K562 (cell line): ENCODE measurements around the gene ILKAP. TPM values are rescaled to one million over a fixed set of nuclear protein-coding genes. Genes with fewer than 3 reads are reported as not detected.

Experiments used
- ATAC-seq: fragments of 200-7000 bp; cut with Tn5 transposase; 3 replicates; pipeline ENCODE4 v1.9.1; 2020; ENCODE audit warnings: moderate library complexity
- BruUV-seq: library from RNA; stranded (reverse); fragments of 400-500 nt; replicated peaks from 2 replicates; lab custom pipeline; 2021; lab: Mats Ljungman, UMichigan
- CTCF ChIA-PET: fragments of 300-600 bp; formaldehyde crosslinking; extraction: SDS; loops from one replicate; lab custom pipeline; 2021; ENCODE audit warnings: low intra/inter-chr PET ratio; lab: Yijun Ruan, JAX
- POLR2A ChIA-PET: fragments of 300-600, 350-650 bp; sonication (Branson Sonifier 250); formaldehyde crosslinking; extraction: SDS; loops from one replicate; lab custom pipeline; 2021; ENCODE audit warnings: antibody characterized with exemption, inconsistent platforms; lab: Yijun Ruan, JAX
- DNase-seq, 4 experiments: peaks; one replicate each; pipeline versions ENCODE4 v3.0.0 to v3.0.0-alpha.2; 2011 to 2018; ENCODE audit warnings: low spot score in 3 of 4, mixed read lengths in 3 of 4; ENCODE audit errors: extremely low read depth in 1 of 4
- FAIRE-seq: peaks from 2 replicates; lab custom pipeline; 2011; peaks lifted over from hg19 to GRCh38; lab: Jason Lieb, UNC
- H2AFZ ChIP-seq: 2 replicates; pipeline ENCODE4 v1.6.0; 2011; ENCODE audit warnings: low read depth, low read length, control low read depth, inconsistent platforms
- H3K27ac ChIP-seq: fragments of 200-600 bp; 3 replicates; pipeline ENCODE4 v1.8.0; 2011; ENCODE audit warnings: low read depth, mild to moderate bottlenecking, control low read depth, inconsistent platforms, low read length, moderate library complexity, mixed read lengths; ENCODE audit errors: extremely low read depth
- H3K27me3 ChIP-seq, 2 experiments: fragments of 300-600 bp in 1 of 2; 2 replicates in 1 of 2; 3 replicates in 1 of 2; pipeline versions ENCODE4 v1.6.0 to v1.8.0; 2011; ENCODE audit warnings: inconsistent platforms in 2 of 2, low read length in 2 of 2, mild to moderate bottlenecking in 1 of 2, mixed read lengths in 1 of 2, moderate library complexity in 1 of 2; ENCODE audit not compliant: control insufficient read depth in 2 of 2, insufficient read depth in 2 of 2
- H3K36me3 ChIP-seq: fragments of 300-600 bp; 3 replicates; pipeline ENCODE4 v1.8.0; 2011; ENCODE audit warnings: mild to moderate bottlenecking, low read length, inconsistent platforms; ENCODE audit not compliant: control insufficient read depth, insufficient read depth
- H3K4me1 ChIP-seq, 2 experiments: fragments of 200-600 bp in 1 of 2; replicated peaks in 1 of 2; 2 replicates in 1 of 2; 3 replicates in 1 of 2; pipeline versions ENCODE4 v1.5.1 to v1.8.0; 2011; ENCODE audit warnings: inconsistent platforms in 2 of 2, low read length in 2 of 2, mild to moderate bottlenecking in 1 of 2, mixed read lengths in 1 of 2, moderate library complexity in 1 of 2; ENCODE audit not compliant: control insufficient read depth in 2 of 2, insufficient read depth in 2 of 2
- H3K4me2 ChIP-seq: 2 replicates; pipeline ENCODE4 v1.6.1; 2011; ENCODE audit warnings: low read length, control low read depth, inconsistent platforms, mixed read lengths; ENCODE audit not compliant: insufficient read depth
- H3K4me3 ChIP-seq: fragments of 200-600 bp; sonication (generic), shearing (Covaris generic); 2 replicates; pipeline ENCODE4 v1.5.1; 2016; ENCODE audit warnings: control low read depth, inconsistent platforms
- H3K79me2 ChIP-seq: fragments of 200-600 bp; 3 replicates; pipeline ENCODE4 v1.8.0; 2011; ENCODE audit warnings: low read length, inconsistent platforms; ENCODE audit not compliant: control insufficient read depth, insufficient read depth
- H3K9ac ChIP-seq, 2 experiments: 2 replicates each; pipeline versions ENCODE4 v1.6.0 to v1.6.1; 2011; ENCODE audit warnings: low read depth in 2 of 2, low read length in 2 of 2, control low read depth in 1 of 2, inconsistent platforms in 1 of 2, mild to moderate bottlenecking in 1 of 2, mixed read lengths in 1 of 2; ENCODE audit not compliant: insufficient read depth in 1 of 2
- H3K9me1 ChIP-seq: one replicate; pipeline ENCODE4 v1.6.0; 2011; ENCODE audit warnings: inconsistent platforms, mild to moderate bottlenecking, low read length, moderate library complexity; ENCODE audit not compliant: control insufficient read depth, insufficient read depth
- H3K9me3 ChIP-seq: replicated peaks from 2 replicates; pipeline ENCODE4 v1.5.1; 2011; ENCODE audit warnings: low read depth, low read length, inconsistent platforms; ENCODE audit not compliant: control insufficient read depth, insufficient read depth
- H4K20me1 ChIP-seq: replicated peaks from 2 replicates; pipeline ENCODE4 v1.6.1; 2011; ENCODE audit warnings: low read length, inconsistent platforms, mixed read lengths; ENCODE audit not compliant: control insufficient read depth, insufficient read depth
- CCAR2 ChIP-seq: fragments of 200-400 bp; formaldehyde crosslinking; IDR thresholded peaks from 2 replicates; pipeline ENCODE4 v1.6.1; 2017; ENCODE audit warnings: mild to moderate bottlenecking, low read depth, low read length
- HDAC1 ChIP-seq, 2 experiments: fragments of 450-650 bp; IDR thresholded peaks; 2 replicates each; pipeline ENCODE4 v1.6.1; 2016 to 2017; ENCODE audit warnings: inconsistent platforms in 1 of 2, mild to moderate bottlenecking in 1 of 2, moderate library complexity in 1 of 2
- KLF10 ChIP-seq: fragments of 250-450 bp; sonication (Bioruptor Pico); IDR thresholded peaks from 2 replicates; pipeline ENCODE4 v1.6.1; 2021; ENCODE audit warnings: matching md5 sums
- MAZ ChIP-seq, 2 experiments: fragments of 450-650 bp in 1 of 2; sonication (generic) in 1 of 2; formaldehyde crosslinking; IDR thresholded peaks in 1 of 2; conservative IDR thresholded peaks in 1 of 2; 2 replicates each; pipeline versions ENCODE4 v1.4.0 to v1.5.0; 2020; ENCODE audit warnings: mild to moderate bottlenecking in 1 of 2, missing genetic modification reagents in 1 of 2
- MECOM ChIP-seq: fragments of 250-450 bp; sonication (Bioruptor Pico); IDR thresholded peaks from 2 replicates; pipeline ENCODE4 v1.8.0; 2022; ENCODE audit warnings: inconsistent platforms
- MITF ChIP-seq: IDR thresholded peaks from 2 replicates; pipeline ENCODE4 v1.6.1; 2014; ENCODE audit warnings: antibody characterized with exemption
- NFIC ChIP-seq: fragments of 450-650 bp; IDR thresholded peaks from 2 replicates; pipeline ENCODE4 v1.6.1; 2017; ENCODE audit warnings: mild to moderate bottlenecking, inconsistent platforms
- POLR2AphosphoS2 ChIP-seq: IDR thresholded peaks from 2 replicates; pipeline ENCODE4 v1.6.1; 2012; ENCODE audit warnings: low read length, improper control_type of control experiment
- ZNF766 ChIP-seq: fragments of 200-800 bp; sonication (Bioruptor generic); conservative IDR thresholded peaks from 2 replicates; pipeline ENCODE4 v1.6.1; 2016; ENCODE audit warnings: missing genetic modification characterization, missing compliant biosample characterization
- ZNF830 ChIP-seq: fragments of 250-450 bp; sonication (Bioruptor Pico); IDR thresholded peaks from 2 replicates; pipeline ENCODE4 v1.5.0; 2021; ENCODE audit warnings: mild to moderate bottlenecking
- ZSCAN32 ChIP-seq: fragments of 450-650 bp; formaldehyde crosslinking; IDR thresholded peaks from 2 replicates; pipeline ENCODE4 v1.4.0; 2020; ENCODE audit warnings: mild to moderate bottlenecking, moderate library complexity
- WGBS: fragments of 100-300 bp; shearing (Covaris generic); methylation state at CpG from one replicate; pipeline ENCODE4 v1.1.6; 2016; ENCODE audit warnings: low coverage, mixed read lengths; ENCODE audit not compliant: insufficient coverage; ENCODE audit errors: missing lambda C conversion rate; 5-methylcytosine and 5-hydroxymethylcytosine counted together
- in situ Hi-C: fragments of 300-500 bp; cut with MboI; formaldehyde crosslinking; loops from 4 replicates; pipeline ENCODE4 v1.15.0; 2018; ENCODE audit warnings: inconsistent platforms, mixed read lengths
- intact Hi-C: fragments of 100-400 bp; cut with micrococcal nuclease; formaldehyde crosslinking; loops from 2 replicates; pipeline ENCODE4 v1.14.2; 2022
- polyA plus RNA-seq, 8 experiments: library from polyadenylated mRNA; depleted of rRNA in 4 of 8; stranded (reverse) in 5 of 8; unstranded in 3 of 8; fragments of >200 nt; fragmentation: Nextera tagmentation in 2 of 8; fragmentation: Illumina TruSeq in 1 of 8; extraction: Ambion mirVana in 2 of 8; extraction: Trizol in 1 of 8; gene quantifications; 2 replicates each; pipeline versions ENCODE4 v1.2.1 to v1.2.3, GENCODE V29; 2011 to 2014; ENCODE audit warnings: inconsistent platforms in 1 of 8, missing spikeins in 1 of 8
- total RNA-seq, 7 experiments: library from RNA; depleted of rRNA in 6 of 7; stranded (reverse); fragments of >200 nt in 6 of 7; fragmentation: Illumina TruSeq in 2 of 7; extraction: Trizol in 2 of 7; gene quantifications; 2 replicates each; pipeline versions ENCODE4 v1.2.1 to v1.2.3, GENCODE V29; 2011 to 2021; ENCODE audit warnings: low replicate concordance in 1 of 7

Gene ILKAP
- total and polyA plus RNA-seq, 9 of the 15 experiments (the other 6 are each of a cell fraction or from before 2014, with no cell fraction given), result 3.1 to 43.9 (median 20.7) TPM

DNA sequence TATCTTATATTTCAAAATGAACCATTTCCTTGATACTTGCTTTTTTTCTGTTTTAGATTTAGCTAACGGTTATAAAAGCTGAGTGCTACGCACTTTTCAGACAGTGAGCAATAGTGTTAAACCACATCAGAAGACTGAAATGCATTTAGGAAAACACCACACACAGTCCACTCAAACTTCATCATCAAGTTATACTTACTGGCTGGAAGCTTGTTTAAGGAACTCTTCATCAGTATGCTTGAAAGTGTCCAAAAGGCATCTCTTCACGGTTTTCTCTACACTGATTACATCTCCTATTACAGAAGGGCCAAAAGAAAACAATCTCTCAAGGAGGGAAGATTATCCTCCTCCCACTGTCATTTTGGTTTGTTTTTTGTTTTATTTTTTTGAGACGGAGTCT, 19.7 kb downstream of the ILKAP start (continued):
- no peak for TF ChIP-seq ZSCAN32 (CRISPR knock-in tag)
- no peak for TF ChIP-seq POLR2AphosphoS2
- TF ChIP-seq, all 486 proteins: peak for 0

- Histone ChIP-seq H3K9ac (no peak overlapping the region), H4K20me1 (no peaks in the 10 kb centered on the region), H2AFZ (no peak overlapping the region), H3K27ac (no peak overlapping the region), H3K27me3 (no peaks in the 10 kb centered on the region), H3K4me1 (no peaks in the 10 kb centered on the region), H3K9me3 (no peaks in the 10 kb centered on the region), H3K79me2 (no peaks in the 10 kb centered on the region), H3K4me3 (no peak overlapping the region), H3K4me2 (no peak overlapping the region), H3K9me1 (no peaks in the 10 kb centered on the region), H3K36me3 (peaks cover 95% of the 10 kb centered on the region)
- intact Hi-C loops, result no loop called here
- FAIRE-seq (no peak), ATAC-seq (no peak), DNase-seq (no peak)
- ChIA-PET CTCF (no interaction called here), POLR2A (interaction anchor here (0.7 kb wide), 1 partner anchor 158 kb away, joined by 3 read pairs; no protein-coding TSS in a partner anchor)
- TF ChIP-seq HDAC1 (IDR thresholded peaks at IDR 0.05) (no peak), NFIC (peak; percentile 44; the same call in 1 of the 2 replicates)
- 92% methylated on average over 5 of the region's 6 CpGs for WGBS
- no TSS peak for BruUV-seq
- in situ Hi-C loops, result no loop called here
Observed at GRCh38 chr2:238182362-238182761, 21.1 kb downstream of the ILKAP start.

DNA sequence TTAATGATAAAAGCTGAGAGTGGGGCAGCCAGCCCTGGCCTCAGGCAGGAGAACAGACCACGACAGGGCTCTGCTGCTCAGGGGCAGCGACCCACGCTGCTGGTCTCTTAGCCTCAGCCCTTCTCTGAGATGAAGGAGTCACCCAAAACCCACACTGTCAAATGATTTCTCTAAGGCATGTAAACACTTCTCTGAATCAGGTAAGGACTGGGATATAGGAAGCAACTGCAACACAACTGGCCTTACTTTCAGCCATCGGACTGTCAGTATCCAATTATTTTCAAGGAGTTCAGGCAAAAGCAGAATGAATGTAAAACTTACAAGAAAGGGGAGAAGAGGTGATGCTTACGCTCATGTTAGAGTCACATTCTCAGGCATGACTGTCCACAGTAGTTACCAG, 22.9 kb downstream of the ILKAP start:
- H2AFZ ChIP-seq, result no peak overlapping the region
- FAIRE-seq, result no peak
- no peak overlapping the region for H3K27ac ChIP-seq
- TF ChIP-seq ZNF766 (CRISPR knock-in tag) (no peak), MAZ (CRISPR knock-in tag; conservative IDR thresholded peaks at IDR 0.05 in 1 of 2, IDR thresholded peaks at IDR 0.05 in 1 of 2) (no peak), MITF (no peak), ZNF830 (no peak), MECOM (CRISPR knock-in tag) (no peak), KLF10 (no peak), CCAR2 (no peak)
- H3K9me1 ChIP-seq, result no peaks in the 10 kb centered on the region
- H3K79me2 ChIP-seq, result no peaks in the 10 kb centered on the region; the same call in 2 of the 3 replicates
- no peaks in the 10 kb centered on the region for H3K9me3 ChIP-seq
- no peak overlapping the region for H3K4me2 ChIP-seq
- ChIA-PET POLR2A (interaction anchor here (1.0 kb wide), 1 partner anchor 13 kb away, joined by 3 read pairs; no protein-coding TSS in a partner anchor), CTCF (no interaction called here)
- WGBS, result 93% methylated on average over 5 of the region's 5 CpGs
- peaks cover 87% of the 10 kb centered on the region for H3K36me3 ChIP-seq
- no TSS peak for BruUV-seq
- no peak for DNase-seq
- ATAC-seq, result no peak
- H4K20me1 ChIP-seq, result no peaks in the 10 kb centered on the region
- no peak overlapping the region for H3K4me3 ChIP-seq
- no peak overlapping the region for H3K9ac ChIP-seq
- no peaks in the 10 kb centered on the region for H3K4me1 ChIP-seq
- intact Hi-C loops (no loop called here), in situ Hi-C loops (no loop called here)
- H3K27me3 ChIP-seq, result no peaks in the 10 kb centered on the region
